VCaP (cell line): Measurements from ENCODE around the gene C1orf210.

Experiments
- H3K27ac ChIP-seq: fragments of 450-650 bp; 2 replicates; pipeline ENCODE4 v1.5.1; 2017
- TF ChIP-seq, protein P1 (sequence below): fragments of 450-650 bp; conservative IDR thresholded peaks from 2 replicates; pipeline ENCODE4 v1.5.1; 2017; ENCODE audit warnings: mild to moderate bottlenecking, moderate library complexity

Gene C1orf210

DNA sequence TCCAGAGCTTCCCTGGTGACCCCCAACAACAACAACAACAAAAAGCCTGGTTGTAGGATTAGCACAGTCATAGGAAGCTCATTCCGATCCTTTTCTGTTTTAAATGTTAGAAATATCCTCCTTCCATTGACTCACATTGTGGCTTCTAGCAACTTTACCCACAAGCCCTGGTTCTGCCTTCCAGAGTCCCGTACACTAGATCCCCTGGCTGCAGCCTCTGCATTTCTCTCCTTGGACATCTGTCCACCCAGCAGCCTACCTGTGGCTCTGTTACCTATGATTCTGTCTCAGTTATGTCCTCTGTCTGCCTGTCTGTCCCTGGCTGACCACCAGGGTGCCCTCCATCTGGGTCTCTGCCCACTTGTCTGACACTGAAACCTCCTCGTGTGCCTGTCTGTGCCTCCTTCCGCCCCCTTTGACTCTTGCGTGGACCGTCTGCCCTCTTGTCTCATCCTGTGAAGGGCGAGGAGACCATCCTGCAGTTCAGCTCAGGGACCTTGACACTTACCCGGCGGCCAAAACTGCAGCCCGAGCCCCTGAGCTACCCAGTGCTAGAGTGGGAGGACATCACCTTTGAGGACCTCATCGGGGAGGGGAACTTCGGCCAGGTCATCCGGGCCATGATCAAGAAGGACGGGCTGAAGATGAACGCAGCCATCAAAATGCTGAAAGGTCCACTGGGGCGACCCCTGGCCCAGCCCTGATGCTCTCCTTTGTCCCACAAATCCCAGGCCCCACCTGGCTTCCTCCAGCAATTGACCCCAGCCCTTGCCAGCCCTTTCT lies 31.5 kb upstream of the C1orf210 start:
- TF ChIP-seq, protein P1, sequence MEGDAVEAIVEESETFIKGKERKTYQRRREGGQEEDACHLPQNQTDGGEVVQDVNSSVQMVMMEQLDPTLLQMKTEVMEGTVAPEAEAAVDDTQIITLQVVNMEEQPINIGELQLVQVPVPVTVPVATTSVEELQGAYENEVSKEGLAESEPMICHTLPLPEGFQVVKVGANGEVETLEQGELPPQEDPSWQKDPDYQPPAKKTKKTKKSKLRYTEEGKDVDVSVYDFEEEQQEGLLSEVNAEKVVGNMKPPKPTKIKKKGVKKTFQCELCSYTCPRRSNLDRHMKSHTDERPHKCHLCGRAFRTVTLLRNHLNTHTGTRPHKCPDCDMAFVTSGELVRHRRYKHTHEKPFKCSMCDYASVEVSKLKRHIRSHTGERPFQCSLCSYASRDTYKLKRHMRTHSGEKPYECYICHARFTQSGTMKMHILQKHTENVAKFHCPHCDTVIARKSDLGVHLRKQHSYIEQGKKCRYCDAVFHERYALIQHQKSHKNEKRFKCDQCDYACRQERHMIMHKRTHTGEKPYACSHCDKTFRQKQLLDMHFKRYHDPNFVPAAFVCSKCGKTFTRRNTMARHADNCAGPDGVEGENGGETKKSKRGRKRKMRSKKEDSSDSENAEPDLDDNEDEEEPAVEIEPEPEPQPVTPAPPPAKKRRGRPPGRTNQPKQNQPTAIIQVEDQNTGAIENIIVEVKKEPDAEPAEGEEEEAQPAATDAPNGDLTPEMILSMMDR = no peak
- H3K27ac ChIP-seq = no peak overlapping the region

DNA sequence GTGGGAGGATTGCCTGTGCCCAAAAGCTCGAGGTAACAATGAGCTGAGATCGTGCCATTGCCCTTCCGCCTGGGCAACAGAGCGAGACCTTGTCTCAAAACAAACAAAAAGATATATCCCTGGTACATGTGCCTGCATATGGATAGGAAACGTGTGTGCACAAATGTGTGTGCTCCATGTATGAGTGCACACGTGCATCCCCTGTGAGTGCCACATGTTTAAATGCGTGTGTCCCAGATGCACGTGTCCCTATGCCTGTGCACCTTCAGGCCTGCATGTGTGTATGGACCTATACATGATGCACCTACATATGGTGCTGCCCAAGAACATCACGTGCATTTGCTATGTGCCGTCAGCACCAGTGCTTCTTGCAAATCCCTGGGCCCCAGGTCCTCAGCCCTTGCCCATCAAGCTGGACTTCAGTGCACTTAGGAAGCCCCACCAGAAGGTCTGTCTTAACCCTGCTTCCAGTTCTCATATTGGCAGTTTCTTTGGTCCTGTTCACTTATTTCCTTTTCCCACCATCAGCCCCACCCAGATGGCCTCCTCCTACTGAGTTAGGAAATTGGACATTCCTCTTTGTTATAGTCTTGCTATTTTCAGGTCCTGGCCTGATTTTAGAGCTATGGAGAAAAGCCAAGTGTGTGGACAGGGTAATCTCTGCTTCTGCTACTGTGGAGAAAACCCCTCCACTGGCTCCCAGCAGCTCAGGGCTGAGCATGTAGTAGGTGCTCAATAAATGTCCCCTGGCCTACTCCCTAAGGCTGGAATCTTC lies 30.8 kb upstream of the C1orf210 start:
- TF ChIP-seq, protein P1 = no peak
- no peak overlapping the region for H3K27ac ChIP-seq

DNA sequence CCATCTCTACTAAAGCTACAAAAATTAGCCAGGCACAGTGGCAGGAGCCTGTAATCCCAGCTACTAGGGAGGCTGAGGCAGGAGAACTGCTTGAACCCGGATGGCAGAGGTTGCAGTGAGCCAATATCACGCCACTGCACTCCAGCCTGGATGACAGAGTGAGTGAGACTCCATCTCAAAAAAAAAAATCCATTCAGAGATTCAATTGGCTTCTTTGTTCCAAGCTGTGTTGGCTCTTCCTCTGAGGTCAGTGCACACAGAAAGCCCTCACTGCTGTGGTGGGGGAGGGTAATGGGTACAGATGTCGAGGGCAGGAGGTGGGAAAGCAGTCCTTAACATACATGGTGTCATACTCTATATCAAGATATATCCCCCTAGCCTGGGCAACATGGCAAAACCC lies 30.1 kb upstream of the C1orf210 start:
- TF ChIP-seq, protein P1 = no peak
- no peak overlapping the region for H3K27ac ChIP-seq

DNA sequence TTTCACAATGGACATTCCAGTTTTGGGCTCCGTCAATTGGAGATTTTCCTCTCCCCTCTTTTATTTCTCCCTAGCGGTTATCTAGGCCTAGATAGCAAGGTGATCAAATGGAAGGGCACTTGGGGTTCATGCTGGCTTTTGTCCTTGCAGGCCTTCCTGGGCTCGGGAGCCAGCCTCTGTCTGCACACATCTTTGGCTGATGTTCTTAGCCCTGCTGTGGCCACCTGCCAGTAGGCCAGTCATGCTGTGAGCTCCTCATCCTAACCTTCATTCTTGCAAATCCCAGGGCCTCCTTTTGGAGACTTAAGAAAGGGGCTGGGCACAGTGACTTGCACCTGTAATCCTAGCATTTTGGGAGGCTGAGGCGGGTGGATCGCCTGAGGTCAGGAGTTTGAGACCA lies 28.9 kb upstream of the C1orf210 start:
- H3K27ac ChIP-seq = no peak overlapping the region
- TF ChIP-seq, protein P1 = no peak

DNA sequence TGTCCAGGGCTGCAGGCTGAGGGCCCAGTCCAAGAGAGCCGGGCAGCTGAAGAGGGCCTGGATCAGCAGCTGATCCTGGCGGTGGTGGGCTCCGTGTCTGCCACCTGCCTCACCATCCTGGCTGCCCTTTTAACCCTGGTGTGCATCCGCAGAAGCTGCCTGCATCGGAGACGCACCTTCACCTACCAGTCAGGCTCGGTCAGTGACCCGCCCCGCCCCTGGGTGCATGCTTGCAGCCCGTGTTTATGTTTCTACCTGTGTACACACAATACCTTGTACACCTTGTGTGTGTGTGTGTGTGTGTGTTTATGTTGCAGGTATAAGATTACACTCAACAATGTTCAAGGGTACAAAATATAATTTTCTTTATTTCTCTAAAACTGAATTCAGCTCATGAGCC lies 28.4 kb upstream of the C1orf210 start:
- TF ChIP-seq, protein P1 = no peak

DNA sequence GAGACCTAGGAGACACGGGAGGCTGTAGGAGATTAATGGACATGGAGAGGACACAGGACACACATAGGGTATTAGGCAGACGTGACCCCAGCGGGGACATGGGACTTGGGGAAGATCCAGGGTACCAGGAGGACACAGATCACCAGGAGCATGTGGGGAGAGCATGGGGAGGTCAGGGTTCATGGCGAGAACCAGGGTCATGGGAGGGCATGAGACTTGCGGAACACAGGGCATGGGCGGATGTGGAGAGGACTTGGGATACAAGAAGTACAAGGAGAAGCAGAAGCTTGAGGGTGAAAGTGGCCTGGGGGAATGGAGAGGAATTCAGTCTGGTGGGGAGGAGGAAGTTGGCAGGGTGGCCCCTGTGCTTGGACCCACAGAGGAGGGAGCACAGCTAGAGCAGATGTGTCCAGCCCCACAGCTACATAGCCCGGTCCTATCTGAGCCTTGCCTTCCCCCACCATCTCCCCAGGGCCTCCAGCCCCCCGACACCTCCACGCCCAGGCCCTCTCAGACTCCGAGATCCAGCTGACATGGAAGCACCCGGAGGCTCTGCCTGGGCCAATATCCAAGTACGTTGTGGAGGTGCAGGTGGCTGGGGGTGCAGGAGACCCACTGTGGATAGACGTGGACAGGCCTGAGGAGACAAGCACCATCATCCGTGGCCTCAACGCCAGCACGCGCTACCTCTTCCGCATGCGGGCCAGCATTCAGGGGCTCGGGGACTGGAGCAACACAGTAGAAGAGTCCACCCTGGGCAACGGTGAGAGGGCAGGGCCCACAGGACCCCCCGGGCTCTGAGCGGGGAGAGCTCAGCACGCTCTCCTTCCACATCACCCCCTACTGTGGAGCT lies 27.5 kb upstream of the C1orf210 start:
- TF ChIP-seq, protein P1 = no peak

More for the DNA sequence above, 28.4 kb upstream of the C1orf210 start:
- no peak overlapping the region for H3K27ac ChIP-seq

DNA sequence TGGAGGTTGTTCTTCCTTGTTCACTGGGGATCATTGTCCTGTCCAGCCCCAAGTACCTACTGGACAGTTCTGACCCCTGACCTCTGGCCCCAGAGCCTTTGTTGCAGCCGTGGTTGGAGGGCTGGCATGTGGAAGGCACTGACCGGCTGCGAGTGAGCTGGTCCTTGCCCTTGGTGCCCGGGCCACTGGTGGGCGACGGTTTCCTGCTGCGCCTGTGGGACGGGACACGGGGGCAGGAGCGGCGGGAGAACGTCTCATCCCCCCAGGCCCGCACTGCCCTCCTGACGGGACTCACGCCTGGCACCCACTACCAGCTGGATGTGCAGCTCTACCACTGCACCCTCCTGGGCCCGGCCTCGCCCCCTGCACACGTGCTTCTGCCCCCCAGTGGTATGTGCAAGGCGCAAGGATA lies 26.8 kb upstream of the C1orf210 start:
- TF ChIP-seq, protein P1 = no peak
- no peak overlapping the region for H3K27ac ChIP-seq

More for the DNA sequence above, 27.5 kb upstream of the C1orf210 start:
- H3K27ac ChIP-seq = no peak overlapping the region
